K562 (cell line): ENCODE data around the gene CHRNA3. TPM values are rescaled to one million over a fixed set of nuclear protein-coding genes. Genes with fewer than 3 reads are reported as not detected.

ENCODE experiments used
- CHD7 ChIP-seq: fragments of 200-600 bp; sonication (generic); IDR thresholded peaks from one replicate; pipeline ENCODE4 v1.6.1; 2012; ENCODE audit warnings: mild to moderate bottlenecking, low read depth, low read length, inconsistent platforms
- polyA plus RNA-seq, 8 experiments: library from polyadenylated mRNA; depleted of rRNA in 4 of 8; stranded (reverse) in 5 of 8; unstranded in 3 of 8; fragments of >200 nt; fragmentation: Nextera tagmentation in 2 of 8; fragmentation: Illumina TruSeq in 1 of 8; extraction: Ambion mirVana in 2 of 8; extraction: Trizol in 1 of 8; gene quantifications; 2 replicates each; pipeline versions ENCODE4 v1.2.1 to v1.2.3, GENCODE V29; 2011 to 2014; ENCODE audit warnings: inconsistent platforms in 1 of 8, missing spikeins in 1 of 8
- total RNA-seq, 7 experiments: library from RNA; depleted of rRNA in 6 of 7; stranded (reverse); fragments of >200 nt in 6 of 7; fragmentation: Illumina TruSeq in 2 of 7; extraction: Trizol in 2 of 7; gene quantifications; 2 replicates each; pipeline versions ENCODE4 v1.2.1 to v1.2.3, GENCODE V29; 2011 to 2021; ENCODE audit warnings: low replicate concordance in 1 of 7

CHRNA3 gene
- total and polyA plus RNA-seq, 9 of the 15 experiments (the other 6 are each of a cell fraction or from before 2014, with no cell fraction given), result 0.01 TPM; not detected in 8

GRCh38 chr15:78634210-78635145 lies 13.7 kb upstream of the CHRNA3 start (continued):
- TF ChIP-seq CHD7, result no peak
